KMS-11 (cell line): Measurements from ENCODE around the gene ZNF384.

ENCODE experiments used
- H2AFZ ChIP-seq: fragments of 200-600 bp; sonication (generic); 2 replicates; pipeline ENCODE4 v1.6.1; 2016; ENCODE audit warnings: antibody characterized with exemption, mixed run types, low read depth
- H3K27ac ChIP-seq: fragments of 200-600 bp; sonication (generic); 2 replicates; pipeline ENCODE4 v1.6.1; 2016; ENCODE audit warnings: mild to moderate bottlenecking, mixed run types
- H3K27me3 ChIP-seq: fragments of 200-600 bp; sonication (generic); 2 replicates; pipeline ENCODE4 v1.6.1; 2017; ENCODE audit warnings: mild to moderate bottlenecking, low read depth, mixed run types, moderate library complexity; ENCODE audit not compliant: insufficient read depth
- H3K36me3 ChIP-seq: fragments of 200-600 bp; sonication (generic); 2 replicates; pipeline ENCODE4 v1.6.1; 2017; ENCODE audit warnings: mild to moderate bottlenecking, mixed run types; ENCODE audit not compliant: insufficient read depth
- H3K4me1 ChIP-seq: fragments of 200-600 bp; sonication (generic); 2 replicates; pipeline ENCODE4 v1.6.1; 2016; ENCODE audit warnings: mild to moderate bottlenecking, low read depth, mixed run types; ENCODE audit not compliant: poor library complexity, severe bottlenecking
- H3K4me2 ChIP-seq: fragments of 200-600 bp; sonication (generic); 2 replicates; pipeline ENCODE4 v1.7.0; 2016; ENCODE audit warnings: mild to moderate bottlenecking, mixed run types
- H3K4me3 ChIP-seq: fragments of 200-600 bp; sonication (generic); IDR thresholded peaks from 2 replicates; pipeline ENCODE4 v1.6.1; 2017; ENCODE audit warnings: low read depth, low read length, mixed read lengths; ENCODE audit not compliant: insufficient read depth
- H3K79me2 ChIP-seq: fragments of 200-600 bp; sonication (generic); 2 replicates; pipeline ENCODE4 v1.6.1; 2016; ENCODE audit warnings: low read depth, mixed run types; ENCODE audit not compliant: insufficient read depth
- H3K9ac ChIP-seq: fragments of 200-600 bp; sonication (generic); 2 replicates; pipeline ENCODE4 v1.6.1; 2016; ENCODE audit warnings: mild to moderate bottlenecking, mixed run types
- H4K20me1 ChIP-seq: fragments of 200-600 bp; sonication (generic); 2 replicates; pipeline ENCODE4 v1.6.1; 2016; ENCODE audit warnings: mild to moderate bottlenecking, mixed run types; ENCODE audit not compliant: insufficient read depth
- CTCF ChIP-seq: fragments of 200-600 bp; sonication (generic); conservative IDR thresholded peaks from 2 replicates; pipeline ENCODE4 v1.6.1; 2017; ENCODE audit warnings: low read depth, mild to moderate bottlenecking, antibody characterized with exemption, low read length, moderate library complexity, mixed read lengths

Gene ZNF384

DNA sequence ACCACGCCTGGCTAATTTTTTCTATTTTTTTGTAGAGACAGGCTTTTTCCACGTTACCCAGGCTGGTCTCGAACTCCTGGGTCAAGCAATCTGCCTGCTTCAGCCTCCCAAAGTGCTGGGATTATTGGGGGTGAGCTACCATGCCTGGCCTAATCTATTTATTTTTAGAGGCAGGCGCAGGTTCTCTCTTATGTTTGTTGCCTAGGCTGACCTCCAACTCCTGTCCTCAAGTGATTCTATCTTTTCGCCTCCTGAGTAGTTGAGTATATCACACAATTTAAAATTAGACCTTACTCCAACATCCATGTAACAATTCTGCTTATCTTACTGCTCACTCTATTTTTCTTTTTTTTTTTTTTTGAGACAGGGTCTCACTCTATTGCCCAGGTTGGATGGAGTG lies 35.2 kb downstream of the ZNF384 start:
- H3K27ac ChIP-seq, result no peak overlapping the region
- H3K79me2 ChIP-seq, result no peaks in the 10 kb centered on the region
- H3K36me3 ChIP-seq, result no peaks in the 10 kb centered on the region
- H3K9ac ChIP-seq, result no peak overlapping the region
- H4K20me1 ChIP-seq, result no peaks in the 10 kb centered on the region
- H3K4me2 ChIP-seq, result no peak overlapping the region
- H3K27me3 ChIP-seq, result no peaks in the 10 kb centered on the region
- H3K4me3 ChIP-seq, result no peak overlapping the region
- no peak overlapping the region for H2AFZ ChIP-seq
- no peak for TF ChIP-seq CTCF
- no peaks in the 10 kb centered on the region for H3K4me1 ChIP-seq

DNA sequence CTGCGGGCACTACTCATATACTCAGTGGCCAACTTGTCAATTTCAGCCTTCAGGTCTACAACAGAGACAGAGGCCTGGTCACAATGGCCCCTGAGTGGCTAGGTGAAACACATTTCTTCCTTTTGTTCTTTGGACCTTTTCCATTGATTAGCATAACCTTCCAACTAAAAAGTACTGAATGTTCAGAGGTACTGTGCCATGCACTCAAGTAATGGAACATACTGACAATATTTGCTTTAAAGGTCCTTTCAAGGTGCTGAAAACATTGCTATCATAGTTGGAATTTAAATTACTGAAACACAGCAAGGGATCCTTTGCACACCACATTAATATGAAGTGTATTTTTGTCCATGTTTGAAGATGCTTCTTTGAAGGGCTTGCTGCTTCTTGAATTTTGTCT lies 35.8 kb downstream of the ZNF384 start:
- no peak for TF ChIP-seq CTCF
- H3K4me3 ChIP-seq, result no peak overlapping the region
- H3K27ac ChIP-seq, result no peak overlapping the region
- H3K27me3 ChIP-seq, result no peaks in the 10 kb centered on the region
- H4K20me1 ChIP-seq, result no peaks in the 10 kb centered on the region
- no peak overlapping the region for H3K4me2 ChIP-seq
- no peak overlapping the region for H3K9ac ChIP-seq
- H3K4me1 ChIP-seq, result no peaks in the 10 kb centered on the region
- no peak overlapping the region for H2AFZ ChIP-seq
- H3K36me3 ChIP-seq, result no peaks in the 10 kb centered on the region
- H3K79me2 ChIP-seq, result no peaks in the 10 kb centered on the region

- Histone ChIP-seq H3K36me3 (no peaks in the 10 kb centered on the region), H3K4me1 (no peaks in the 10 kb centered on the region), H3K4me2 (no peak overlapping the region), H3K4me3 (no peak overlapping the region), H3K27me3 (no peaks in the 10 kb centered on the region), H2AFZ (no peak overlapping the region), H4K20me1 (no peaks in the 10 kb centered on the region), H3K27ac (no peak overlapping the region), H3K9ac (no peak overlapping the region), H3K79me2 (no peaks in the 10 kb centered on the region)
- TF ChIP-seq CTCF, result no peak
Measured at GRCh38 chr12:6652391-6652790, 36.8 kb downstream of the ZNF384 start.

DNA sequence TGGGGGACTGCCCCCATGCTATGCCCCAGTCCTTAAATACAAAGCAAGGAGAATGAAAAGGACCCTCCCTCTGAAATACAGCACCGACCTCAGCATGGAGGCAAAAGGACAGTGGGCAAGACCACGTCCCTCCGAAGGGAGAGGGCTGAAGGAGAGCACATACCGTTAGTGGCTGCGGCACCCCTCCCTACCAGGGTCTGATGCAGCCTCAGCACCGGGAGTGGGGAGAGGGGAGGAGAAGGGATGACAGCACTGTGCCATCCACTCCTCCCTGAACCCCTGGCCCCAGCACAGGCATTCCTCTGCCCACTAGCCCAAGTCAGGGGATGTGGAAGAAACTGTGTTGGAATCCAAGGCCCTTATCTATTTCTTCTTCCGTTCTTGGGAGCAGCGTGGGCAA lies 38.3 kb downstream of the ZNF384 start:
- Histone ChIP-seq H4K20me1 (no peaks in the 10 kb centered on the region), H3K79me2 (no peaks in the 10 kb centered on the region), H2AFZ (no peak overlapping the region), H3K36me3 (no peaks in the 10 kb centered on the region), H3K9ac (no peak overlapping the region), H3K27ac (no peak overlapping the region), H3K4me2 (no peak overlapping the region), H3K4me1 (no peaks in the 10 kb centered on the region), H3K27me3 (no peaks in the 10 kb centered on the region), H3K4me3 (no peak overlapping the region)
- no peak for TF ChIP-seq CTCF
